Osteoblast (primary cell): ENCODE measurements around the gene ADAR. TPM values are rescaled to one million over a fixed set of nuclear protein-coding genes. Genes with fewer than 3 reads are reported as not detected.

ENCODE experiments used
- DNase-seq: peaks from one replicate; pipeline ENCODE4 v3.0.0; 2011; ENCODE audit warnings: low spot score, mixed read lengths; ENCODE audit not compliant: insufficient read length; ENCODE audit errors: missing footprints
- H2AFZ ChIP-seq: 2 replicates; pipeline ENCODE4 v1.6.0; 2011; ENCODE audit warnings: mild to moderate bottlenecking, low read length
- H3K27ac ChIP-seq: 2 replicates; pipeline ENCODE4 v1.5.1; 2011; ENCODE audit warnings: mild to moderate bottlenecking, low read depth, low read length, moderate library complexity
- H3K27me3 ChIP-seq: 2 replicates; pipeline ENCODE4 v1.6.0; 2012; ENCODE audit warnings: mild to moderate bottlenecking, control low read depth, inconsistent platforms, low read length, moderate library complexity; ENCODE audit not compliant: insufficient read depth
- H3K36me3 ChIP-seq: 2 replicates; pipeline ENCODE4 v1.5.1; 2011; ENCODE audit warnings: mild to moderate bottlenecking, low read length, control low read depth, moderate library complexity; ENCODE audit not compliant: insufficient read depth
- H3K4me1 ChIP-seq: 2 replicates; pipeline ENCODE4 v1.5.1; 2011; ENCODE audit warnings: mild to moderate bottlenecking, low read length, control low read depth, moderate library complexity; ENCODE audit not compliant: insufficient read depth
- H3K4me2 ChIP-seq: 2 replicates; pipeline ENCODE4 v1.6.0; 2011; ENCODE audit warnings: mild to moderate bottlenecking, low read length; ENCODE audit not compliant: insufficient read depth
- H3K4me3 ChIP-seq: fragments of 200-600 bp; sonication (generic); 3 replicates; pipeline ENCODE4 v1.5.1; 2012; ENCODE audit warnings: mild to moderate bottlenecking, low read length, inconsistent platforms; ENCODE audit not compliant: insufficient read depth
- H3K79me2 ChIP-seq: 2 replicates; pipeline ENCODE4 v1.6.0; 2012; ENCODE audit warnings: mild to moderate bottlenecking, low read length, control low read depth, inconsistent platforms; ENCODE audit not compliant: insufficient read depth
- H3K9me3 ChIP-seq: 2 replicates; pipeline ENCODE4 v1.5.1; 2011; ENCODE audit warnings: low read depth, low read length, control low read depth
- H4K20me1 ChIP-seq: 2 replicates; pipeline ENCODE4 v1.6.0; 2012; ENCODE audit warnings: mild to moderate bottlenecking, low read length, control low read depth; ENCODE audit not compliant: insufficient read depth
- total RNA-seq: library from RNA; depleted of rRNA; stranded (reverse); fragments of >200 nt; gene quantifications from 2 replicates; pipeline ENCODE4 v1.2.3, GENCODE V29; 2012
- TF ChIP-seq, protein P1 (sequence below): IDR thresholded peaks from 2 replicates; pipeline ENCODE4 v1.5.1; 2011; ENCODE audit warnings: mild to moderate bottlenecking, low read depth, low read length, moderate library complexity; ENCODE audit errors: extremely low read depth

ADAR gene
- total RNA-seq, 1 donor = 118 TPM

DNA sequence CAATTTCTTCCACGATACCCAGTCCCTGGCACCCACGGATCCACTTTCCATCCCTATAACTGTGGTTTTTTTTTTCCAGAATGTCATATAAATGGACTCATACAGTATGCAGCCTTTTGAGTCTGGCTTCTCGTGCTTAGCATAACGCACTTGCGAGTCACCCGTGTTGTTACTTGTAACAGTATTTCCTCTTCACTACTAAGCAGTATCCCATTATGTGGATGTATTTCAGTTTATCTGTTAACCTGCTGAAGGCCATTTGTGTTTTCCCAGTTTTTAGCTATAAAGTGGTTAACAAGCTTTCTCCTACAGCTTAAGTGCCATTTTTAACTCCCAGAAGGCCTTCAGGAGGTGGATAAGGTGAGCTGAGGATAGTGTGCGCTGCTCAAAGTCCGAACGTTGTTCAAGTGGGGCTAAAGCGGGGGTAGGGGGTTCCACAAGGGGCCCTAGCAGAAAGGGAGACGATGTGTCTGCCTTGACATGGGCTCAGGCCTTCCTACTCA, 829 bp downstream of the ADAR start:
- Histone ChIP-seq H3K36me3 (peaks cover 2% of the 10 kb centered on the region), H3K4me2 (peak overlapping the region; percentile 94), H2AFZ (peak overlapping the region; percentile 68), H3K79me2 (peaks cover 92% of the 10 kb centered on the region), H3K4me3 (peak overlapping the region; percentile 94), H3K9me3 (no peaks in the 10 kb centered on the region), H3K4me1 (peaks cover 19% of the 10 kb centered on the region), H3K27me3 (no peaks in the 10 kb centered on the region), H4K20me1 (peaks cover 48% of the 10 kb centered on the region), H3K27ac (peak overlapping the region; percentile 87)
- TF ChIP-seq, protein P1, sequence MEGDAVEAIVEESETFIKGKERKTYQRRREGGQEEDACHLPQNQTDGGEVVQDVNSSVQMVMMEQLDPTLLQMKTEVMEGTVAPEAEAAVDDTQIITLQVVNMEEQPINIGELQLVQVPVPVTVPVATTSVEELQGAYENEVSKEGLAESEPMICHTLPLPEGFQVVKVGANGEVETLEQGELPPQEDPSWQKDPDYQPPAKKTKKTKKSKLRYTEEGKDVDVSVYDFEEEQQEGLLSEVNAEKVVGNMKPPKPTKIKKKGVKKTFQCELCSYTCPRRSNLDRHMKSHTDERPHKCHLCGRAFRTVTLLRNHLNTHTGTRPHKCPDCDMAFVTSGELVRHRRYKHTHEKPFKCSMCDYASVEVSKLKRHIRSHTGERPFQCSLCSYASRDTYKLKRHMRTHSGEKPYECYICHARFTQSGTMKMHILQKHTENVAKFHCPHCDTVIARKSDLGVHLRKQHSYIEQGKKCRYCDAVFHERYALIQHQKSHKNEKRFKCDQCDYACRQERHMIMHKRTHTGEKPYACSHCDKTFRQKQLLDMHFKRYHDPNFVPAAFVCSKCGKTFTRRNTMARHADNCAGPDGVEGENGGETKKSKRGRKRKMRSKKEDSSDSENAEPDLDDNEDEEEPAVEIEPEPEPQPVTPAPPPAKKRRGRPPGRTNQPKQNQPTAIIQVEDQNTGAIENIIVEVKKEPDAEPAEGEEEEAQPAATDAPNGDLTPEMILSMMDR = no peak
- DNase-seq = no peak

DNA sequence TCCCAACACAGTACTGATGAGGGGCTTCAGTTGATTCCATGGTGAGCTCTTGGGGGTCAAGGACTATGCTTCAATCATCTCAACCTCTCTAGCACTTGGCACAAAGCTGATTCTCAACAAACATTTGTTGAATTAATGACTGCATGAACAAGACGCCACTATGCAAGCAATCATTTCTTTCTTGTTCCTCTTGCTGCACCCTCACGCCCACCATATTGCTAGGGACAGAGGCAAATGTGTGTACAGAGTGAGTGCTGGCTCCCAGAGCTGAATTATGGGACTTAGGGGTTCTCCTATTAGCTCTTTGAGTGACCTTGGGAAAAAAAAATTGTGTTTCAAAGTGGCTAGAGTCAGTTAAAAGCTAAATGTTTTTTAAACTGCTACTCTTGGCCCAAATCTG, 2.5 kb downstream of the ADAR start:
- Histone ChIP-seq H3K36me3 (peaks cover 18% of the 10 kb centered on the region), H3K79me2 (peaks cover 93% of the 10 kb centered on the region), H3K4me2 (no peak overlapping the region), H3K9me3 (no peaks in the 10 kb centered on the region), H3K4me3 (no peak overlapping the region), H2AFZ (no peak overlapping the region), H3K27me3 (no peaks in the 10 kb centered on the region), H3K27ac (no peak overlapping the region), H4K20me1 (peaks cover 61% of the 10 kb centered on the region), H3K4me1 (peaks cover 19% of the 10 kb centered on the region)
- TF ChIP-seq, protein P1 = no peak
- DNase-seq = no peak

DNA sequence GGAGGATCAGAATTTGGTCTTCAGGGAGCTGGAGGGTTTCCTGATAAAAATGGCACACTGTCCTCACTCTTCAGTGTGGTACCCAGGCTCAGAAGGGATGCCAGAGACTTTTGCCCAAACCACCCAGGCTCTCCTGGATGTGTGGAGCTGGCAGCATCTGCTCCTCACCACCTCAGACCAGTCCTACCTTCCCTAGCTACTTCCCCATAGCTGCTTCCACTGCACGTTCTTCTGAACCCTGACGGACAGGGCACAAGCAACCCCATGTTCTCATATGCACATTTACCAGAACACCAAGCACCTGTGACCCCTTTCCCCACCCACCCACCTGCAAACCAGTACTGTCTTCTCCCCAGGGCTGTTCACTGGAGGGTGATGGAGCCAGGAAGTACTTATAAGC, 4.7 kb downstream of the ADAR start:
- peaks cover 88% of the 10 kb centered on the region for H3K79me2 ChIP-seq
- H3K27ac ChIP-seq = no peak overlapping the region
- peaks cover 21% of the 10 kb centered on the region for H3K36me3 ChIP-seq
- TF ChIP-seq, protein P1 = no peak
- H4K20me1 ChIP-seq = peaks cover 70% of the 10 kb centered on the region
- no peak overlapping the region for H3K4me2 ChIP-seq
- DNase-seq = no peak
- H3K4me1 ChIP-seq = peaks cover 27% of the 10 kb centered on the region
- no peaks in the 10 kb centered on the region for H3K9me3 ChIP-seq
- H2AFZ ChIP-seq = no peak overlapping the region
- no peak overlapping the region for H3K4me3 ChIP-seq
- no peaks in the 10 kb centered on the region for H3K27me3 ChIP-seq

DNA sequence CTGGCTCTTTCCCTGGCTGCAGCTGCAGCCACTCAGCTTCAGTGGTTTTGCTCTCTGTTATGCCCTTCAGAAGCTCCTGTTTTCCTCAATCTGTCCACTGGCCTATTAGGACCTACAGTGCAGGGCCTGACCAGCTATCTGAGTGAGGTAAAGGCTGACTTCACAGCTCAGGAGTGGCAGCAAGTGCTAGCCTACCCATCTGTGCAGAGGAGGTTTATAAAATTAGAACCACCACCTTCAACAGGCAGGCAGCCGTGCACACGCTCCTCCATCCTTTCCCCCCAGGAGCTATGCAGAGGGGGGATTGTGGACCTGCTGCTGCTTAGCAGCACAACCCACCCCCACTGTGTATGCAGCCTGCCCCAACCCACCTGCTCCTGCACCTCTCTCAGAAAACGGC, 8.3 kb downstream of the ADAR start:
- Histone ChIP-seq H3K27ac (peak overlapping the region; percentile 26), H3K9me3 (no peaks in the 10 kb centered on the region), H3K4me2 (peak overlapping the region; percentile 1), H2AFZ (no peak overlapping the region), H3K4me1 (peaks cover 22% of the 10 kb centered on the region), H3K4me3 (no peak overlapping the region), H3K36me3 (peaks cover 55% of the 10 kb centered on the region), H4K20me1 (peaks cover 75% of the 10 kb centered on the region), H3K79me2 (peaks cover 81% of the 10 kb centered on the region), H3K27me3 (no peaks in the 10 kb centered on the region)
- DNase-seq = no peak
- TF ChIP-seq, protein P1 = no peak
